HFF-Myc (cell line): ENCODE results near the gene CTSW.

ENCODE experiments used
- DNase-seq: peaks from one replicate; pipeline ENCODE4 v3.0.0-alpha.2; 2011; ENCODE audit warnings: low read depth; ENCODE audit errors: extremely low read depth
- H3K4me3 ChIP-seq: replicated peaks from 2 replicates; pipeline ENCODE4 v1.5.1; 2011; ENCODE audit warnings: low read depth, mild to moderate bottlenecking, control low read depth, low read length
- CTCF ChIP-seq: IDR thresholded peaks from 2 replicates; pipeline ENCODE4 v1.5.1; 2012; ENCODE audit warnings: mild to moderate bottlenecking, low read depth, low read length, control low read depth; ENCODE audit errors: missing control alignments

The CTSW gene

GRCh38 chr11:65894034-65894591 is 14.5 kb downstream of the CTSW start:
- no peak for TF ChIP-seq CTCF
- DNase-seq = no peak
- peak overlapping the region; percentile 21 for H3K4me3 ChIP-seq

GRCh38 chr11:65895482-65895981 is 15.9 kb downstream of the CTSW start:
- no peak for TF ChIP-seq CTCF
- no peak for DNase-seq
- peak overlapping the region; percentile 71 for H3K4me3 ChIP-seq

GRCh38 chr11:65896034-65896999 is 16.7 kb downstream of the CTSW start:
- DNase-seq = no peak
- H3K4me3 ChIP-seq = peak overlapping the region; percentile 71
- no peak for TF ChIP-seq CTCF

GRCh38 chr11:65897020-65897471 is 17.4 kb downstream of the CTSW start:
- no peak for TF ChIP-seq CTCF
- no peak for DNase-seq
- peak overlapping the region; percentile 71 for H3K4me3 ChIP-seq

- TF ChIP-seq CTCF = no peak
- peak overlapping the region; percentile 71 for H3K4me3 ChIP-seq
- DNase-seq = no peak
Measured at GRCh38 chr11:65898656-65899355, 19.2 kb downstream of the CTSW start.

GRCh38 chr11:65899356-65900124 is 19.9 kb downstream of the CTSW start:
- no peak for TF ChIP-seq CTCF
- DNase-seq = no peak
- peak overlapping the region; percentile 71 for H3K4me3 ChIP-seq
